Thyroid gland (tissue), 4 donors: ENCODE data around the gene DLK1. TPM values are rescaled to one million over a fixed set of nuclear protein-coding genes. Genes with fewer than 3 reads are reported as not detected.

ENCODE experiments used
- DNase-seq, 2 donors: peaks; one replicate each; pipeline ENCODE4 v3.0.0-alpha.2; 2019
- H3K27ac ChIP-seq, 3 donors: fragments of 200-600 bp; sonication (generic); 1 replicate in 2 of 3; 2 replicates in 1 of 3; pipeline ENCODE4 v1.5.1; 2016 to 2019; ENCODE audit warnings: mild to moderate bottlenecking in 1 of 3, moderate library complexity in 1 of 3
- H3K27me3 ChIP-seq: fragments of 200-600 bp; sonication (generic); one replicate; pipeline ENCODE4 v1.5.1; 2019
- H3K36me3 ChIP-seq, 2 donors: fragments of 200-600 bp; sonication (generic); one replicate each; pipeline ENCODE4 v1.5.1; 2016 to 2019
- H3K4me1 ChIP-seq, 2 donors: fragments of 200-600 bp; sonication (generic); one replicate each; pipeline ENCODE4 v1.5.1; 2017 to 2019
- H3K4me3 ChIP-seq, 3 donors: fragments of 200-600 bp; sonication (generic); replicated peaks in 1 of 3; 1 replicate in 2 of 3; 2 replicates in 1 of 3; pipeline ENCODE4 v1.5.1; 2016; ENCODE audit warnings: mild to moderate bottlenecking in 1 of 3
- H3K9me3 ChIP-seq: fragments of 200-600 bp; sonication (generic); one replicate; pipeline ENCODE4 v1.5.1; 2017
- POLR2A ChIP-seq, 2 donors: fragments of 450-650 bp; IDR thresholded peaks; one replicate each; pipeline ENCODE4 v1.6.1; 2017; ENCODE audit warnings: antibody characterized with exemption in 2 of 2, mild to moderate bottlenecking in 2 of 2, moderate library complexity in 1 of 2
- WGBS, 2 donors: methylation state at CpG; one replicate each; pipeline ENCODE4 v1.1.5; 2017; 5-methylcytosine and 5-hydroxymethylcytosine counted together
- intact Hi-C: fragments of 100-400 bp; cut with DNase I; formaldehyde crosslinking; loops from one replicate; pipeline ENCODE4 v1.15.1; 2023
- total RNA-seq, 4 donors: library from RNA; depleted of rRNA; stranded (reverse); fragments of >200 nt; gene quantifications; one replicate each; pipeline ENCODE4 v1.2.3, GENCODE V29; 2016
- TF ChIP-seq, protein P1 (sequence below), 6 experiments: fragments of 200-600 bp in 3 of 6; fragments of 450-650 bp in 3 of 6; sonication (generic) in 3 of 6; IDR thresholded peaks; one replicate each; pipeline ENCODE4 v1.5.1; 2016 to 2019; ENCODE audit warnings: antibody characterized with exemption in 6 of 6, mild to moderate bottlenecking in 2 of 6, inconsistent platforms in 1 of 6, moderate library complexity in 1 of 6

The DLK1 gene
- under 1 TPM in 1 of 4 donors, not detected in 3; 0.40 TPM for total RNA-seq

DNA sequence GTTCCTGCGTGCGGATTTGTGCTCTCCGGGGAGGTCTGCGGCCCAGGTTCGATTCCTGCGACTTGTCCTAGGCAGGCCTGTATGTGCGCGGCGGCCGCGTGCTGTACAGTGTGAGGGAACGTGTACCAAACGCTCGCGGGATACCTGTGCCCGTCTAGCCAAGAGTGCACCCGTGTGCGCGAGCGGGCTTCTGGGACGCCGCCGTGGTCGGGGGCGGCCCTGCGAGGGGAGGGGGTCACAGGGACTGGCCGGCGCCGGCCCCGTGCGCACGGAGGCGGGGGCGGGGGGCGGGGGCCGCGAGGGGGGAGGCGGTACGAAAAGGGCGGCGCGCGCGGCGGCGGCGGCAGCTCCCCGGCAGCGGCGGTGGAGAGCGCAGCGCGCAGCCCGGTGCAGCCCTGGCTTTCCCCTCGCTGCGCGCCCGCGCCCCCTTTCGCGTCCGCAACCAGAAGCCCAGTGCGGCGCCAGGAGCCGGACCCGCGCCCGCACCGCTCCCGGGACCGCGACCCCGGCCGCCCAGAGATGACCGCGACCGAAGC lies at the start of gene DLK1:
Gene DLK1 (plus strand): TSS at position 343 of the 536 bp plus-strand sequence. CDS start 177 bp downstream, at position 520.
- 0 to 20% methylated on average over 5 to 6 of the region's 77 CpGs for WGBS, 2 donors
- Histone ChIP-seq H3K27ac (no peak within 1 kb of the TSS), H3K4me3 (no peak within 1 kb of the TSS), H3K27me3 (no peaks in the 10 kb centered on the region), H3K36me3 (no peaks in the 10 kb centered on the region), H3K4me1 (no peaks in the 10 kb centered on the region), H3K9me3 (no peaks in the 10 kb centered on the region)
- intact Hi-C loops: no loop called here
- TF ChIP-seq POLR2A (IDR thresholded peaks at IDR 0.05): no peak
- TF ChIP-seq, protein P1, sequence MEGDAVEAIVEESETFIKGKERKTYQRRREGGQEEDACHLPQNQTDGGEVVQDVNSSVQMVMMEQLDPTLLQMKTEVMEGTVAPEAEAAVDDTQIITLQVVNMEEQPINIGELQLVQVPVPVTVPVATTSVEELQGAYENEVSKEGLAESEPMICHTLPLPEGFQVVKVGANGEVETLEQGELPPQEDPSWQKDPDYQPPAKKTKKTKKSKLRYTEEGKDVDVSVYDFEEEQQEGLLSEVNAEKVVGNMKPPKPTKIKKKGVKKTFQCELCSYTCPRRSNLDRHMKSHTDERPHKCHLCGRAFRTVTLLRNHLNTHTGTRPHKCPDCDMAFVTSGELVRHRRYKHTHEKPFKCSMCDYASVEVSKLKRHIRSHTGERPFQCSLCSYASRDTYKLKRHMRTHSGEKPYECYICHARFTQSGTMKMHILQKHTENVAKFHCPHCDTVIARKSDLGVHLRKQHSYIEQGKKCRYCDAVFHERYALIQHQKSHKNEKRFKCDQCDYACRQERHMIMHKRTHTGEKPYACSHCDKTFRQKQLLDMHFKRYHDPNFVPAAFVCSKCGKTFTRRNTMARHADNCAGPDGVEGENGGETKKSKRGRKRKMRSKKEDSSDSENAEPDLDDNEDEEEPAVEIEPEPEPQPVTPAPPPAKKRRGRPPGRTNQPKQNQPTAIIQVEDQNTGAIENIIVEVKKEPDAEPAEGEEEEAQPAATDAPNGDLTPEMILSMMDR (IDR thresholded peaks at IDR 0.05): no peak
- no peak for DNase-seq

DNA sequence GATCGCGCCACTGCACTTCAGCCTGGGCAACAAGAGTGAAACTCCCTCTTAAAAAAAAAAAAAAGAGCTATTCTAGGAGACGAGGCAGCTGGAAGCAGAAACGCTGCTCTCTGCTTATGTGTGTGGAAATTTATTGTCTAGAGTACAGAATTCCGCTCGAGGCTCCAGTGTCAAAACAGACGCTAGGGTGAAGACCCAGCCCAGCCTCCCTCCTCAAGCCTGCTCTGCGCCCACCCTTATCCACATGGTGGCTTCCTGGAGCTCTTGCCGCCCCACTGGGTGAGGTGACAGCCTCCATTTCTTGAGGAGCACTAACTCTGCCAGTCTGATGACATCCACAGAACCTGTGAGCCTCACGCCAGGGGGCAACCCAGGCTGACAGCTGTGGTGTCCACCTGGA lies 49.5 kb upstream of the DLK1 start:
- WGBS, 2 donors: 61 to 63% methylated on average over 9 of the region's 10 CpGs
- Histone ChIP-seq H3K4me1 (peaks cover 0 to 5% of the 10 kb centered on the region in 2 donors), H3K9me3 (no peaks in the 10 kb centered on the region), H3K27ac (no peak overlapping the region), H3K36me3 (no peaks in the 10 kb centered on the region), H3K4me3 (no peak overlapping the region), H3K27me3 (peaks cover 3% of the 10 kb centered on the region)
- DNase-seq: no peak
- intact Hi-C loops: no loop called here
- TF ChIP-seq POLR2A (IDR thresholded peaks at IDR 0.05): no peak
- TF ChIP-seq, protein P1 (IDR thresholded peaks at IDR 0.05): no peak

- H3K27me3 ChIP-seq: peaks cover 3% of the 10 kb centered on the region
- no peaks in the 10 kb centered on the region for H3K36me3 ChIP-seq
- H3K4me3 ChIP-seq: no peak overlapping the region
- H3K27ac ChIP-seq: no peak overlapping the region
- no peak for TF ChIP-seq POLR2A (IDR thresholded peaks at IDR 0.05)
- TF ChIP-seq, protein P1 (IDR thresholded peaks at IDR 0.05): no peak
- no peaks in the 10 kb centered on the region for H3K9me3 ChIP-seq
- intact Hi-C loops: no loop called here
- DNase-seq: no peak
- 38 to 84% methylated on average over 12 to 13 of the region's 29 CpGs for WGBS, 2 donors
- H3K4me1 ChIP-seq: peaks cover 0 to 5% of the 10 kb centered on the region in 2 donors
Measured at GRCh38 chr14:100677554-100678468, 48.9 kb upstream of the DLK1 start.

DNA sequence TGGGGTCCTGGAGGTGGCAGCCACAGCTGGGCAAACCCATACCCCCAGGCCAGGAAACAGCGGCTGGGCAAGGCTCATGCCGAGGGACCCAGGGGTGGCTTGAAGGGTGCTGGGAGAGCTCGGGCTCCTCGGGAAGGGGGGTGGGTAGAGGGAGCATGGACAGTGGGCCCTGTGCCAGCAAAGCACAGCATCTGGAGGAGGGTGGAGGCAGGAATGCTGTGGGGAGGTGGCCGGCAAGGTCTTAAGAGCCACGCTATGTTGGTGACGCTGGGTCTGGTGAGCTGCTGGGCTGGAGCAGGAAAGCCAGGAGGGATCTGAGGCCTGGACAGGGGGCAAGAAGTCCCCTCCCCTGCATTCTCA lies 48.2 kb upstream of the DLK1 start:
- H3K36me3 ChIP-seq: no peaks in the 10 kb centered on the region
- no peak for DNase-seq
- no peaks in the 10 kb centered on the region for H3K9me3 ChIP-seq
- H3K4me3 ChIP-seq: no peak overlapping the region
- peaks cover 1% of the 10 kb centered on the region for H3K27me3 ChIP-seq
- TF ChIP-seq POLR2A (IDR thresholded peaks at IDR 0.05): no peak
- TF ChIP-seq, protein P1 (IDR thresholded peaks at IDR 0.05): no peak
- intact Hi-C loops: no loop called here
- H3K4me1 ChIP-seq: peaks cover 0 to 5% of the 10 kb centered on the region in 2 donors
- WGBS, 2 donors: 71 to 78% methylated on average over 6 to 7 of the region's 7 CpGs
- H3K27ac ChIP-seq: no peak overlapping the region

DNA sequence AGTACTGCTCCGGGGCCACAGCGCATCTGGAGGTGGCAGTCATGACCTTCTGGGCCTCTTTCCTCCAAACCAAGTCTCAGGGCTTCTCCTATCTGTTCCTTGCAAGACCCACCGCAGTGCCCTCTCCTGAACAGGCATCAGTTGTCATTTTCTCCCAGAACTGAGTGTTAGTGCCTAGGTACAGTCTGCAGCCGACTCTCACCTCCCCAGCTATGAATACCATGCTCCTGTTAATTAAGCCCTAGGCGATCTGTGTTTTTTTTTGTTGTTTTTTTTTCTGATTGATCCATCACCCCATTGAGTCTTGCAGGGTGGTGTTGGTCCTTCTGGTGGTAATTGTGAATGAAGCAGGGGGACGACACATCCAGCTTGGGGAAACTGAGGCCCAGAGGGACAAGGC lies 47.5 kb upstream of the DLK1 start:
- intact Hi-C loops: no loop called here
- Histone ChIP-seq H3K4me1 (peaks cover 0 to 5% of the 10 kb centered on the region in 2 donors), H3K9me3 (no peaks in the 10 kb centered on the region), H3K36me3 (no peaks in the 10 kb centered on the region), H3K4me3 (no peak overlapping the region), H3K27ac (no peak overlapping the region), H3K27me3 (no peaks in the 10 kb centered on the region)
- 95 to 96% methylated on average over 6 of the region's 6 CpGs for WGBS, 2 donors
- TF ChIP-seq, protein P1 (IDR thresholded peaks at IDR 0.05): no peak
- TF ChIP-seq POLR2A (IDR thresholded peaks at IDR 0.05): no peak
- DNase-seq: no peak
